ENCODE data around the gene LGR4. TPM values are rescaled to one million over a fixed set of nuclear protein-coding genes. Genes with fewer than 3 reads are reported as not detected.

LGR4 gene
- total RNA-seq, 1 experiment from 2014 or later: 99.2 TPM

DNA sequence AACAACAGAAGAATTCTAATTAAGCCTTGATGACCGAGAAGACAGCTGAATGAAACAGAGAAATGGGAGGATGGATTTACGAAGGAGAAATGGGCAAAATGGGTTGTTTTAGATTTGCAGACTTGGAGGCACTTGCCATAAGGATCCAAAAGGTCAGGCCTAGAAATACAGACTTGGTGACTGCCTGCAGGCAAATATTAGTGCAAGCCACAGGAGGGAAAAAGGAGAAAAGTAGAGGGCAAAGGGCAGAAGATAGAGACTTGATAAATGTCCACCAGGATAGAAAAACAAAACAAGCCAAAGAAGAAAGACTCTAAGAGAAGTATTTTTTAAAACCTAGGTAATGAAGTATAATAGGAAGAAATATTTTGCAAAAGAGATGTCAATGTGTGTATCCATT is 122.7 kb downstream of the LGR4 start:
- Mint-ChIP-seq H3K4me3 (peak overlapping the region in 1 of 2 experiments; percentile 22; a peak in 2 of 5 replicates), H3K4me1 (peaks cover 64 to 70% of the 10 kb centered on the region in 2 experiments), H3K27ac (peak overlapping the region; percentile 49 to 94 (median 54); a peak in 6 of 7 replicates), H3K9me3 (no peaks in the 10 kb centered on the region; a peak in 2 of 5 replicates), H3K27me3 (ENCODE audit: low read depth) (no peaks in the 10 kb centered on the region), H3K36me3 (ENCODE audit: insufficient read depth in 1 of 3, low read depth in 3 of 3) (peaks cover 1 to 25% (median 23%) of the 10 kb centered on the region in 3 experiments)
- DNase-seq: no peak
- Histone ChIP-seq H2BK15ac (ENCODE audit: low read depth, low read length) (no peak overlapping the region), H4K20me1 (ENCODE audit: control insufficient read depth, insufficient read depth, insufficient read length) (no peaks in the 10 kb centered on the region), H2BK20ac (ENCODE audit: low read depth, low read length, poor library complexity, severe bottlenecking) (no peak overlapping the region), H3K27me3 (ENCODE audit: insufficient read depth, low read length) (no peaks in the 10 kb centered on the region), H3K79me2 (ENCODE audit: insufficient read depth, low read length) (no peaks in the 10 kb centered on the region), H3K18ac (ENCODE audit: insufficient read length, low read depth, low read length) (no peak overlapping the region), H3K4ac (ENCODE audit: low read depth, low read length) (no peak overlapping the region), H2AK5ac (ENCODE audit: insufficient read length, low read length) (no peak overlapping the region), H3K4me2 (ENCODE audit: insufficient read depth, insufficient read length, low read length) (no peak overlapping the region), H3K9me3 (ENCODE audit: control insufficient read depth, low read depth, low read length) (no peaks in the 10 kb centered on the region), H3T11ph (ENCODE audit: low read length) (no peak overlapping the region), H2BK12ac (ENCODE audit: insufficient read length, low read depth, low read length) (no peak overlapping the region), H4K8ac (replicated peaks; ENCODE audit: insufficient read length, low read depth, low read length) (no peak overlapping the region), H3K9ac (ENCODE audit: extremely low read depth, insufficient read length, low read length) (no peak overlapping the region), H2BK120ac (ENCODE audit: low read depth, low read length, poor library complexity, severe bottlenecking) (no peak overlapping the region), H3K14ac (ENCODE audit: insufficient read depth, low read length) (no peak overlapping the region), H3K56ac (ENCODE audit: insufficient read length, low read depth, low read length) (no peak overlapping the region), H3K23me2 (ENCODE audit: insufficient read length, low read depth, low read length, poor library complexity, severe bottlenecking) (no peaks in the 10 kb centered on the region), H4K91ac (ENCODE audit: insufficient read length, low read depth, low read length) (no peak overlapping the region), H2BK5ac (ENCODE audit: insufficient read length, low read length) (no peak overlapping the region), H4K5ac (ENCODE audit: insufficient read length, low read depth, low read length) (no peak overlapping the region), H3K4me1 (ENCODE audit: insufficient read depth, low read length) (peaks cover 4% of the 10 kb centered on the region), H2AFZ (ENCODE audit: low read length) (no peak overlapping the region), H3K23ac (ENCODE audit: insufficient read length, low read depth, low read length) (no peak overlapping the region), H3K27ac (ENCODE audit: insufficient read length, low read depth, low read length) (no peak overlapping the region), H3K79me1 (ENCODE audit: insufficient read depth, low read depth, low read length, poor library complexity, severe bottlenecking) (no peaks in the 10 kb centered on the region)
- TF ChIP-seq, protein P1, sequence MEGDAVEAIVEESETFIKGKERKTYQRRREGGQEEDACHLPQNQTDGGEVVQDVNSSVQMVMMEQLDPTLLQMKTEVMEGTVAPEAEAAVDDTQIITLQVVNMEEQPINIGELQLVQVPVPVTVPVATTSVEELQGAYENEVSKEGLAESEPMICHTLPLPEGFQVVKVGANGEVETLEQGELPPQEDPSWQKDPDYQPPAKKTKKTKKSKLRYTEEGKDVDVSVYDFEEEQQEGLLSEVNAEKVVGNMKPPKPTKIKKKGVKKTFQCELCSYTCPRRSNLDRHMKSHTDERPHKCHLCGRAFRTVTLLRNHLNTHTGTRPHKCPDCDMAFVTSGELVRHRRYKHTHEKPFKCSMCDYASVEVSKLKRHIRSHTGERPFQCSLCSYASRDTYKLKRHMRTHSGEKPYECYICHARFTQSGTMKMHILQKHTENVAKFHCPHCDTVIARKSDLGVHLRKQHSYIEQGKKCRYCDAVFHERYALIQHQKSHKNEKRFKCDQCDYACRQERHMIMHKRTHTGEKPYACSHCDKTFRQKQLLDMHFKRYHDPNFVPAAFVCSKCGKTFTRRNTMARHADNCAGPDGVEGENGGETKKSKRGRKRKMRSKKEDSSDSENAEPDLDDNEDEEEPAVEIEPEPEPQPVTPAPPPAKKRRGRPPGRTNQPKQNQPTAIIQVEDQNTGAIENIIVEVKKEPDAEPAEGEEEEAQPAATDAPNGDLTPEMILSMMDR (conservative IDR thresholded peaks at IDR 0.05): no peak
- WGBS (ENCODE audit: extremely low coverage, insufficient read length, low lambda C conversion rate): no CpG with 5 or more reads among the region's 2 CpGs

Data from H9 (cell line).